ENCODE results near the gene ATP2A2.

The ATP2A2 gene

DNA sequence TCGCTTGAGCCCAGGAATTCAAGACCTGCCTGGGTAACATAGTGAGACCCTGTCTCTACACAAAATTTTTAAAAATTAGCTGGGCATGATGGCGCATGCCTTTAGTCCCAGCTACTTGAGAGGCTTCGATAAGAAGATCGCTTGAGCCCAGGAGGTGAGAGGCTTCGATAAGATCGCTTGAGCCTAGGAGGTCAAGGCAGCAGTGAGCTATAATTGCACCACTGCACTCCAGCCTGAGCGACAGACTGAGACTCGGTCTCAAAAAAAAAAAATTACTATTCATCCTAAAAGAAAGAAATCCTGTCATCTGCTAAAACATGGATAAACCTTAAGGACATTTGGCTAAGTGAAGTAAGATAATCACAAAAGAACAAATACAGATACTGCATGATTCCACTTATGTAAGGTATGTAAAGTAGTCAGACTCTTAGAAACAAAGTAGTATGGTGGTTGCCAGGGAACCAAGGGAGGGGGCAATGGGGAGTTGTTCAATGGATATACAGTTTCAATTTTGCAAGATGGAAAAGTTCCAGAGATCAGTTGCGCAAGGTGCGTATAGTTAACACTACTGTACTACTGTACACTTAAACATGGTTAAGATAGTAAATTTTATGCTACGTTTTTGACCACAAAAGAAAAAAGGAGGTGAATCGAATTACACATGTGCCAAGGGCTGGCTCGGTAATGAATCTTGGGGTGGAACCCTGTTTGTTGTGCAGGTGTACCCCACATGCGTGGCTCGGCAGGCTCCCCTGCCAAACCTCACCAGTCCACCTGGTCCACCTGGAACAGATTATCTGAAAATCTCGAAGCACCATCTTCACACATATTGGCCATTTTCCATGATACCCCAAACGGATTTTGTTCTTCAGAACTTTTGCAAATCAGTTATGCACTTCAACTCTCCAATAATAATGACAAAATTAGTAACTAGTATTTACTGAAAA is 18.3 kb upstream of the ATP2A2 start:
- no peak for DNase-seq

DNA sequence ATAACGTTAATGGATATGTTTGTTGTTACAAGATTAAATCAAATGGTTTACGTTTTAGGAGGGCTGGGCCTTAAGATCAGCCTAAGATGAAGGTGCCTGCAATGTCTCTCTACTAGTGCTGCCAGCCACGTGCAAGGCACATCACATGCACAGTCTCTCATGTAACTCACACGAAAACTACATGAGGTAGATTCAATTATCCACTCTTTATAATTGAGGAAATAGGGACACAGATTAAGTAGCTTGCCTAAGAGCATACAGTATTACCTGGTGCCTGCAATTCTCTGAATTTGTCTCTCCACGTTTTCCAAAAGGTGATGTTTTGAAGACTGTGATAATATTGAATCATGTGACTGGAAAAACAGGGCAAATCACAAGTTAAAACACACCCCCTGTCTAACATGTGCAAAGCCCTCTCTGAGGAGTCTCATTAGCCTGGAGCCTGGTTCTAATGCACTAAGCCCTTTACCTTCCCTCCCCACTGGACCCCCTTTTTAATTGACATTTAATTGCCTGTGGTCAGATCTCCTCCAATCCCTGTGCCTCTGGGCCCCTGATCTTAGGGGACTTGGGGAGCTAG is 14.6 kb upstream of the ATP2A2 start:
- DNase-seq, result no peak

DNA sequence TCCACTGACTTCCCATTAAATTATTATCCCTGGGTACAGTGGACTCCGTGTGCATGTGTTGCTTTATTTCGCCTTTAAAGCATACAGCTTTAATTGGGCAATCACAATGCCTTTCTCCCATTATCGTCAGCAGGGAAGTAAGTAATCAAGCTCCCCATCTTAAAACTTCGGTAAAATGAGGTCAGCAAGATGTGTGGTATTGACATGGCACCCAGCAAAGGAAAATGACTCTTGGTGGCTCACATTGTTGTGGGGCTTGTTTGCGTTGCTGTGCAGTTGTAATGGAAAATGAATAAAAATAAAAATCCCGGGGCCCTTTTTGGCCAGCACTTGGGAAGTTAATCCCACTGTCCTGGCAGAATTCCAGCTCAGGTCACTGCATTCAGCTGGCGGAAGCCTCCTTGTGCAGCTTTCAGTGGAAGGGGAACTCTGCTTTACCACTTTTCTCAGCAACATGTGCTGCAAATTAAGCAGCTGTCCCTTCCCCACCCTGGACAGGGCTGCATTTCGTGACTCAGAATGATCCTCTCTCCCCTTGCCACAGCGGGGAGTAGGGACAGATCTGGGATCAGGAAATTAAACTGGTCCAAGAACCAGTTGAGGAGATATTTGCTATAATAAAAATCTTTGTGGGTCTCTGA is 13.9 kb upstream of the ATP2A2 start:
- DNase-seq, result no peak

DNA sequence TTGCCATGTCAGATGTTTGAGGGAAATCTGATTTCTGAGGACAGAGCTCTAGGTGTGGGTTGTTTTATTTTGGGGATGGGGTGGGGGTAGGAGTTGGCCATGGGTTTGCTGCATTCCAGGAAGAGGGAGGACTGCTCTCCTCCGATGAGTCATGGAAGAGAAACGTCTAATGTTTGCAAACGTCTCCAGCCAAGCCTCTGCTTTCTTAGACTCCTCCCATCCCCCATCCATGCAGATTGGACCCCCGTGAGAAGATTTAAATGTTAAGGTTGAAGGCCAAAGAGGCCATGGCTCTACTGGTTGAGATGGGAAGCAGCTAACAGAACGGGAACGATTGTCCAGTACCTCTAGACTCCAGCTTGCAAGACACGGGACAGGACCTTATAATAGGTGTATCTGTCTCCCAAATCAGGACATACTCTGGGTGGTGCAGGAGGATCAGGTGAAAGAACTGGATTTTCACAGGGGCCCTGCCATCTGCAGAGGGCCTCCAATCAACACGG is 11.4 kb upstream of the ATP2A2 start:
- DNase-seq, result no peak

DNA sequence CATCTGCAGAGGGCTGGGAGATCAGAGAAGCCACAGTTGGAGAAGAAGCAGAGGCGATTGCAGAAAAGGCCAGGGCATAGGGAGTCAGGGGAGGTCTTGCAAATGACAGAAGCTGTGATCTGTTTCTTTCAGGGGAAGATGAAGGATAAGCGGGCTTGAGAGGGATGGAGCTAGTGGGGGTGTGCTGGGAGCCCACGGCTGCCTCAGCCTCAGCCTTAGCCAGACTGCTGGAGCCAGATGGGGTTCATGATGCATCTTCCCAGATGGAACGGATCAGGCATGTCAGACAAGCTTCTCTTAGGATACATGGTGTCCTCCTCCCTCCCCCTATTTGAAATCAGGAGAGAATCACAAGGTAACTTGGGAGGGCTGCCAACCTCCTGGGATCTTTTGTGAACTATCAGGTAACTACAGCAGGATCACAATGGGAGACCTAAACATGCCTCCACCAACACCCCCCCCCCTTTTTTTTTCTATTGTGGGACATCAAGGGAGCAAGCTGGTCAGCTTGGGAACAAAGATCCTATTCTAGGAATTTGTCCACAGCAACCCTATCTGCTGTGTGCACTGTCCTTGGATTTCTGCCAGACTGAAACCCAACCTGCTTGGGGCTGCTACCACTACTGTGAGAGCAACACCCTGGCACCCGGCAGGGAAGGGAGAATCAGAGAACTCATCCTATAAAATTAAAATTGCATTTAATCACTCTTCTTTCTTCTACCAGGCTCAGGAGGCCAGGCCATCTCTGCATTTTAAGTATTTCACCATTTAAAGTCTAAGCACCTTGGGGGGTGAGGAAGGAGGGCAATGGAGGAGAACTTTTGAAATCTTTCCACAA is 10.7 kb upstream of the ATP2A2 start:
- no peak for DNase-seq

DNA sequence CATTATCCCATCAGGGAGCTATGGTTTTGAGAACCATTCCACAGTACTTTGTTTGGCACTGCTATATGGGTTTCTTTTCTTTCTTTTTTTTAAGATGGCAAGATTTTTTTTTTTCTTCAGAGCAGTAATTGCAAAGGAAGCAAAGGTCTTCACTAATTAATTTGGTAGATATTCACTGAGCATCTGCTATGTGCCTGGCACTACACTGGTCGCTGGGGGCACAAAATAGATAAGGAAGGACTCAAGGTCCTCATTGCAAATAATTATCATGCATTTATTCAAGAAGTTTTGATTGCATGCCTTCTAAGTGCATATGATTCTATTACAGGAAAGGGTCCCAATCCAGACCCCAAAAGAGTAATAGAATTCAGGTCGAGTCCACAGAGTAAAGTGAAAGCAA is 10.0 kb upstream of the ATP2A2 start:
- no peak for DNase-seq

DNA sequence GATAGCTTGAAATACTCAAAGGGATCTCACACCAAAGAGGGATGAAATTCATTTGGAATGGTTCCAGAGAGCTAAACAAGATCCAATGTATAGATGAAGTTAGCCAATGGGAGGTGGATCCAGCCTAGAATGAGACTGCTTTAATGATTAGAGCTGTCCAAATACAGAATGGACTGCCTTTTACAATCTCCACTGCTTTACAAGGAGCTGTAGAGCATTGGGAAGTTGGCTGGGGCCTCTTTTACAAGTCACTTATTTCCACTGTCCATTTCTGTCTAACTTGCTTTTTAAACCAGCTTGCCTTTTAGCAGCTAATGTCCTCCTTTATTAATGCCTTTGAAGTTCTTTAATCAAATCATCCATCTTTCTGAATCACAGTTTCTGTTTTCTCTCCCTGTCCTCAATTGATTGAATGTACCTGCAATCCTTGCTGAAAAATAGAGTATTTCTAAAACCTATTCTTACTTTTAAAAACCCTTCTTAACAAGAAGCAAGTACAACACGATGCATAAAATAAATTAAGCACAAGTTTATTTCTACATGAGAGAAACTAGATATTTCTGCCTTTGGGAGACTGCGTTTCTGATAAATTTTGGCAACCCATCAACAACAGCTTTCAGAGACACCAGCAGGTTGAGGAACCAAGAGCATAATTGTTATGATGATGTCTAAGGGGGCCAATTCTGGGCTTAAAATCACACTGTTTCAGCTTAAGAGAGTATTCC is 3.4 kb upstream of the ATP2A2 start:
- no peak for DNase-seq

DNA sequence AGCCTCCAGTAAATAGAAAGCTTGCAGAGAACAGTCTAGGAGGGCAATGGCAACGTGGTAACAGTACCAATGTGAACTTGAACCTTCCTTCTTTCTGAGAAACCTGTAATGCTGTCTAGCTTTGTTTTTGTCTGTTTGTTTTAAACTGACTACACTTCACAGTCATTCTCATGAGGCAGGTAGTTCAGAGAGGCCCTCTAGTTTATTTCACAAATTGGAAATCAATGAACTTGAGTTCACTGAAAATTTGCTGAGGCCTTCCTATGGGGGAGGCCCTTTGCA is 2.9 kb upstream of the ATP2A2 start:
- no peak for DNase-seq

DNA sequence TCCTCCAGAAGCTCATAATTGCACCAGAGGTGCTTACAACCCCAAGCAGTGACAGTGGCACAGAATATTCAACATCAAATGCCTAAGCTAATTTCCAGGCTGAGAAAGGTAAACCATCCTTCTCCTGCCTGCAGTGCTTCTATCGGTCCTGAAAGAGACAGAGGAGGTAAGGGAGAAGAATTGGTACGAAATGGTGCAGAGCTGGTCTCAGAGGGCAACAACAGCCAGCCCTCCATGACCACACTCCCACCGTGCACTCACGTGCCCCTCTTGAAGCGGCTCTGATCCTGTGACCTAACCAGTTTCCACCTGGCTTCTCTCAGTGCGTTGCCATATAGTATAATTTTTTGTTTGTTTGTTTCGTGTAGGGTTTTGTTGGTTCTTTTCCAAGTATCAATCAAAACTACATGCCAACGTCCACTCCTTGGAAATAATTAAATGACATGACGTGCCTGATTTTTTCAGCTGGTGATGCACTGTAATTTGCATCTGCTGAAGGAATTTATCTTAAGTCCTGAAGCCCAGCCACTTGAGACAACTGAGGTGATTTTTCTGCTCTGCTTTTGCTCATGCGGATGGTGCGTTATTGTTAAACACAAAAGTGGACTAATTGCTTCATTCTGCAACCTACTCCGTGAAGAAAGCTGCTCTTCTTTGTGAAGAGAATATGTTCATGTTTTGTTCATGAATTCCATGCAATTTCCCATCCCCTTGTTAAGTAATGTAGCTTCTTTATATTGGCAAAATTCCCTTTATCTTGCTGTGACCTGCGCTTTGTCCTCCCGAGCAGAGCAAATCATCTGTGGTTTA is 1.3 kb upstream of the ATP2A2 start:
- DNase-seq, result no peak

DNA sequence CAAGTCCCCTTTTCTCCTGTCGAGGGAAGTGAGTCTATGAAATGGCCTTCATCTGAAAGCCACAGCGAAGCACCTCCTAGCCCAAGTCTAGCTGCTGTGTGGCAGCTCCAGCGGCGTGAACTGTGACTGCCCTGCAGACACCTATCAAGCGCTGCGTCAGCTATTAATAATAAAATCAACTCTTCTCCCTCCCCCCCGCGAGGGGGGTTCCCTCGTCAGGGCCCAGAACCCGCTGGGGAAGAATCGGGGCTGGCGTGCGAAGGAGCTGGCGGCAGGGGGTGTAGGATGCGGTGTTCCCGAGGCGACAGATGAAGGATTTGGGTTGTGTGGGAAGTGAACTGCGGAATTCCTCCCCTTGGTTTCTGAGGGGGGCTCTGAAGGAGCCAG is 662 bp upstream of the ATP2A2 start:
- DNase-seq, result peak in 3 of 4 experiments; percentile 43 to 50 (median 43)

DNA sequence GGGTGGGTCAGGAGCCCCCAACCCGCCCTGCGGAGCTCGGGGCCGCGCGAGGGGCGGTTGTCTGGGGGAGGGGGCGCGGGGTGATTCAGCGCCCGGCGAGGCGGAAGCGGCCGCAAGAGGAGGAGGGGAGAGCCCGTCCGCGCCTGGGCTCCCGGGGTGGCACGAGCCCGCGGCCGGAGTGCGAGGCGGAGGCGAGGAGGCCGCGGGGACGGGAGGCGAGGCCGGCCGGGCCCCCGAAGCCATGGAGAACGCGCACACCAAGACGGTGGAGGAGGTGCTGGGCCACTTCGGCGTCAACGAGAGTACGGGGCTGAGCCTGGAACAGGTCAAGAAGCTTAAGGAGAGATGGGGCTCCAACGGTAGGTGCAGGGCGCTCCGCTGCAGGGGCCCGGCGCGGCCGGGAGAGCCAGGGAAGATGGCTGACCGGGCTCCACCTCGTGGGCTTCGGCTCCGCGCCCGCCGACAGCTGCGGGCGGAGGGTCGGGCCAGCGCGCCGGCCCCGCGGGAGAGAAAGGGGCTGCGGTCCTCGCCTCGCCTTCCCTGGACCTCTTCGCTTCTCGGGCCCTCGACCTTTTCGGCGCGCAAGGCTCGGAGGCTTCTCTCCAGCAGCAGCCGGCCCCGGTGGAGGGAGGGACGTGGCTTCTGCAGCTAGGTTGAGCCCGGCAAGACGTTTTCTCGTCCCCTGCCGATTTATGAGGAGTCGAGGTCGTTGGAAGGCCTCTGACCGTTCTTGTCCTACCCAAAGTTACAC is 677 bp downstream of the ATP2A2 start:
- DNase-seq, result peak; percentile 14 to 40 (median 28)

DNA sequence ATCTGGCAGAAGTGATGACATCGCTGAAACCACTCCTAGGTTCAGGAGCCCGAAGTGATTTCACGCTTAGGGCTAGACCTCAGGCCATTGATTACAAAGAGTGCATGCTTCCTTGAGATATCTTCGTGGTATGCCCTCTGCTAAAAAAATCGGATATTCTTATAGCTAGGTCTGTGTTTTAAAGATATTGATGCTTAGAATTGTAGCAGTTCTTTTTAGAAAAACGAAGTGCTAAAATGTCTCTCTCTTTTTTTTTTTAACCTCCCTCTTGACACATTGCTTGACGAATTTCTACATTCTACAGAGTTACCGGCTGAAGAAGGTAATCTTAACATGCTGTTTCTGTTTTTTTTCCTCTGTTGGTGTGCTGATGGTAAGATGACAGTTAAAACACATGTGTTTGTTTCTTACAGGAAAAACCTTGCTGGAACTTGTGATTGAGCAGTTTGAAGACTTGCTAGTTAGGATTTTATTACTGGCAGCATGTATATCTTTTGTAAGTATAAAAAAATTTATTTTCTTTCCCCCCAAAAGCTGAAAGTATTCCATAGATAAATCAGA is 1.3 kb downstream of the ATP2A2 start:
- DNase-seq, result no peak

DNA sequence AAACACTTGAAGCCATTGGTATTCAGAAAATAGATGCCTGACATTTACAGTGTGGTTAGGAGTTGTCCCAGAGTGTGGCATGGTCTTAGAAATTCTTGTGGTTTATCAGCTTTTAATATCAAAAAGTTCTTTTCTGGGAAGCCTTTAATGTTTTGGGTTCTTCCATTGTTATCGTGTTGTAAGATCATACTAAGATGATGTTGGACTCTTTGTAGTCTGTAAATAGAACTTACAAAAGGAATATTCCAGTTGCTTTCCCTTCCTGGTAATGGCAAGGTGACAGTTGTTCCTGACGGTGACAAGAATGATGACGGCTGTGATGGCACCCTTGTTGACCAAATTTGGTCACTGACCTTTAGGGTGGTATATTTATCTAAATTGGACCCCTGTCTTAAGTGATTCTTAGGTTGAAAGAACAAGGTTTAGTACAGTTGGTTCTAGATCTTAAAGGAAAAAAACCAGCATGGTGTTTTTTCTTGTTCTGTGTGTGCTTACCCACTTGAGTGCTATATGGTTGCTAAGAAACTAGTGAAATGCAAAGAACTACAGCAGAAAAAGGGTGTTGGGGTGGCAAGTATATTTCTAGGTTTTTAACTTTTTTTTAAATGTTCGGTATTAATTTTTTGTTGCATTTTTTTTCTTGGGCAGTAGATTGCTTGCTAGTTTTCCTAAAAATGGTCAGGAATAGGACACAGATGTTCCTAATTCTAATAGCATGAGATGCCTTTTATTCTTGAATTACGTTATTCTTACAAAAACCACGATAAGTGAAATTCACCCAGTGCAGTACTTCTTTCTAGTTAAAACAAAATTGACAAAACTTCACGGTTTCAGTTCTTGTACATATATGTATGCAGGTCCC is 2.1 kb downstream of the ATP2A2 start:
- no peak for DNase-seq

DNA sequence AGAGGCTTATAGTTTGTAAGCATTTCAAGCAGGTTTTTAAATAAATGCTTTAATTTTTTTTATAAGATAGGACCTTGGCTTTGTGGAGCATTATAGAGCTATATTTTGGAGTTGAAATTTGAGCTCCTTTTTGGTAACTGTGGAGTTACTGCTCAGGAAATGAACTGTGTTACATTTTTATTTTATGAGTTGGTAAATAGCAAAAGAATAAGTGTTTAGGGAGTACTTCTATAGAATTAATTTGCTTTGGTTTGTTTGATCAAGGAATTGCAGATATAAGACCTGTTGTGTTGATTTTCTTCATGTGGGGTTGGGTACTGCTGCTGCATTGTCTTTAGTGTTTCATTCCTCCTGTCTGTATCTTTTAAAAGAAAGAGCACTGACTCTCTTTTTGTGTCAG is 3.5 kb downstream of the ATP2A2 start:
- no peak for DNase-seq

DNA sequence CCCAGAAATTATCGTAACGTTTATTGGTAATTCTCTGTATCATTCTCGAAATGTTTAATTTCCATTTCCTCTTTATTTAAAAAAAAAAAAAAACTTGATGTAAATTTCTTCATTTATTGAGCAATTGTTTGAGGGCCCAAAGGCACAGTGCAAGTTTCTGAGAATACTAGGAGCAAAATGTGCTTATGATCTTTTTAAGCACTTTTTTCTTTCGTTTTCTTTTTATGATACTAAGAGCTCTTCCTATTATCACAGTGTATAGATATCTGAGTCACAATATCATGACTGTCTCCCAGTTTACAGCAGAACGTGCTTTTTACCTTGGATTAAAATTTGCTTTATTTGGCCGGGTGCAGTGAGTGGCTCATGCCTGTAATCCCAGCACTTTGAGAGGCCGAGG is 5.6 kb downstream of the ATP2A2 start:
- no peak for DNase-seq

DNA sequence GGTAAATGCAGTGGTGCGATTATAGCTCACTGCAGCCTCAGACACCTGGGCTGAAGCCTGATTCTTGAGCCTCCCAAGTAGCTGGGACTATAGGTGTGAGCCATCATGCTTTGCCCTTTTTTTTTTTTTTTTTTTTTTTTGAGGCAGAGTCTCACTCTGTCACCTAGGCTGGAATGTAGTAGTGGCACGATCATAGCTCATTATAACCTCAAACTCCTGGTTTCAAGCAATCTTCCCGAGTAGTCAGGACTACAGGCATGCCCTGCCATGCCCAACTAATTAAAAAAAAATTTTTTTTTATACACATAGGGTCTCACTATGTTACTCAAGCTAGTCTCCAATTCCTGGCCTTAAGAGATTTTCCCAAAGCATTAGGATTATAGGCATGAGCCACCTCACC is 6.9 kb downstream of the ATP2A2 start:
- DNase-seq, result no peak

DNA sequence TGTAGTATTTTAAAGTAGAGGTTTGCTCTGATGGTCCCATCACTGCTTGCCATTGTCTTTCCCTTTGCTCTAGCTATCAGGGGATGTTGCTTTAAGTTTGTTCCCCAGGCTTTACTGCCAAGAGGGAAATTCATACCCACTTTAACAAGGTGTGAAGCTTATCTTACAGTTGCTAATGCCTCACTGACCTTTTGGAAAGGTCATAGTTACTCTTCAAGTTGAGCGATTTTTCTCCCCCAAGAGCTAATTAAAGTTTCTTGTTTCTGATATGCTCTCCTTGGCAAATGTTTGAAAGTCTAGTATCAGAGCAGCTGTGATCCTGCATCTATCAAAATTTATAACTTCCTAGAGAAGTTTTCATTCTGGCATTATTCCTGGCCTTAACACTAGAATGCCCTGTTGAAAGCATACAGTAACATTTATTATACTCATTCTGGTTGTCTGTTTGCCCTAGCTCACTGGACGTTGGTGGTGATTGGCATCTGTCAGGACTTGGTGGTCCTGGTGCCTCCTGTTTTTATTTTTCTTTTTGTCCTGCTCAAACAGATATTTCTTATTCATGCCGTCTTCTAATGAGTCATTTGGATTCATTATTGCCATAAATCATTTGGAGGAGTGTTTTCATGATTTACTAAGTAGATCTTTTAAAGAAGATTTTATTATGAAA is 8.1 kb downstream of the ATP2A2 start:
- DNase-seq, result no peak

DNA sequence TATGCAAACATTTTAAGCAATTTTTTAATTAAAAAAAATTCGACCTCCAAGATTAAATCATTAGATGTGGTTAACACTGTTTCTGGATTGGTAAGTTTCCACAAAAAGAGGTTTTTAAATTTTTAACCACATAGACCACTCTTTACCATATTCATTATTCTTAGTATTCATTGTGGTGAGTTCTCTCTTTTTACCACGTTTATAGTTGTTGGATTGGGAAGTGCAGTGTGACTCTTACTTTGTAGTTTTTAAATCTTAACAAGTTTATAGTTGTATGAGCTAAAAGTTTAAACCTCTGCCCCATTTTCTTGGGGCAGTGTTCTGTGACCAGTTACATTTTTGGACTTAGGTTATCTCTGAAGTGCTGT is 8.6 kb downstream of the ATP2A2 start:
- no peak for DNase-seq
